ENCODE measurements around the gene TNFSF4.
"Not testable (repeated sequence)": the region's sequence is repeated elsewhere in the genome, so short reads cannot be mapped to it uniquely, and the experiment has no call there.

TNFSF4 gene

DNA sequence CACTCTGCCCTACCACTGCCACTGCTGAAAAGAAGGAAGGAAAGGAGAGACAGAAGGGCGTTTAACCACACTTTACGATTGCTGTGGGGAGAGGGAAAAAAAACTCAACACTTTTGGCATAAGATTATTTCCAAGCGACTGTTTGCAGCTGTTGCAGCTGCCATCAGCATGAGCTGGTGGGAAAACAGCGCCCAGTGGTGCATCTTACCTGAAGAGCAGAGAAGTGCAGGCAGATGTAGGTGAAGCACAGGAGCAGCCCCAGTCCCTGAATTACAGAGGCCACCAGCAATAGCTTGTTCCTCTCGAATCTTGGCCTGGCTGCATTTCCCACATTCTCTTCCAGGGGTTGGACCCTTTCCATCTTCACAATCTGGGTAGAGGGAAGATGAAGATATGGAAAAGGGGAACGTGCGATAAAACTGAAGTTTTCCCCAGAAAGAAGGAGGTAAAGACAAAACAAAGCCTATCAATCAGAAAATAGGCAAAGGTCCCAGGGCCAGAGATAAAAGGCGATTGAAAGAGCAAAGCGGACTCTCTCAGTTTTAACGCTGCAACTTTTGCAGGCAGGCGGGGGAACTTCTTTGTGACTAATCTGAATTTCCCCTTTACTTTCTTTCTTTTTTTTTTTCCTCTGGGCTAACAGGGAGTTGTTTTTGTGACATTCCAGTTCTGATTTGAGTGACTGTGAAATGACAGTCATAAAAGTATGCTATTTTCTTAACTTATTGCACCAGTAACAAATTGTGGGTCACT, at the start of gene TNFSF4:
Gene TNFSF4, minus strand, starts transcription at position 516 of the 753 bp plus-strand sequence. Its CDS starts 155 bp downstream, at position 361.
- no peak for DNase-seq (ENCODE audit: low read depth in 3 of 3, low spot score in 1 of 3)

- DNase-seq (ENCODE audit: low read depth in 3 of 3, low spot score in 1 of 3), result no peak
These were observed 48.2 kb upstream of the TNFSF4 start for GRCh38 chr1:173255214-173255813.

DNA sequence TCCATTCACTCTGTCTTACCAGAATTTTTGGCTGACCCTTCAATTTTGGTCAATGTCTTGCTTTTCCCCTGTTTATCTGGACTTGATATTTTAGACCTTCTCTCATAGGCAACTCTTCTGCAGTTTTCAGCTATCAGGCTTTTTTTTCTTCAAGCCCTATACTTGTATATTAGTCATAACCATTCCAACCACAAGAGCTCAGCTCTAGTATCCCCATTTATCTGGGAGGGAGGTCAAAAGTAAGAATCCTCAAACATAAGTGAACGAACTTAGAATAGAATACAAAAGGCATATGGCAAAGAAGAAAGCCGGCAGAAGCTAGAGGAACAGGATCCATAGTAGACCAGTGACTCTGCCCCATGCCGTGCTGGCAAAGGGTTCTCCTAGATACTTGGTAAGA, 45.9 kb upstream of the TNFSF4 start:
- DNase-seq (ENCODE audit: low read depth in 3 of 3, low spot score in 1 of 3), result no peak

GRCh38 chr1:173249349-173249748, 42.2 kb upstream of the TNFSF4 start:
- no peak for DNase-seq (ENCODE audit: low read depth in 3 of 3, low spot score in 1 of 3)

DNA sequence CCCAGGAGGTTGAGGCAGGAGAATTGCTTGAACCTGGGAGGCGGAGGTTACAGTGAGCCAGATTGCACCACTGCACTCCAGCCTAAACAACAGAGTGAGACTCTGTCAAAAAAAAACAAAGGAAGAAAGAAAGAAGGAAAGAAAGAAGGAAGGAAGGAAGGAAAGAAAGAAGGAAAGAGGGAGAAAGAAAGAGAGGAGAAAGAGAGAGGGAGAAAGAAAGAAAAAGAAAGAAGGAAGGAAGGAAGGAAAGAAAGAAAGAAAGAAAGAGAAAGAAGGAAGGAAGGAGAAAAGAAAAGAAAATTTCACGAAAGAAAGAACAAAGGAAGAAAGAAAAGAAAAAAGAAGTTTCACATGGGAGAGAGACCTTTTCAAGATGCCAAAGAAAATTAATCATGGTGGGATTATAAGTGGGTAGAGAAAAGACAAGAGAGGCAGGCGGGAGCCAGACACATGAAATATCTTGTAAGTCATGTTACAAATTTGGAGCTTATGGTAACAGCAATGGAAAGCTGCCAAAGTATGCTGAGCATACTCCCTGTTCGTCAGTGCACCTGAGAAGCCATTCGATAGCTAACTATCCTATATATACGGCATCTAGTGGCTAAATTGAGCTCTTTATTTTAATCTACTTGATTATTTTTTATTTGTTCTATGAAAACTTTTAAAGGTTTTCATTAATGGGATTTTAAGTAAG, 41.3 kb upstream of the TNFSF4 start:
- DNase-seq (ENCODE audit: low read depth in 3 of 3, low spot score in 1 of 3), result no peak

DNA sequence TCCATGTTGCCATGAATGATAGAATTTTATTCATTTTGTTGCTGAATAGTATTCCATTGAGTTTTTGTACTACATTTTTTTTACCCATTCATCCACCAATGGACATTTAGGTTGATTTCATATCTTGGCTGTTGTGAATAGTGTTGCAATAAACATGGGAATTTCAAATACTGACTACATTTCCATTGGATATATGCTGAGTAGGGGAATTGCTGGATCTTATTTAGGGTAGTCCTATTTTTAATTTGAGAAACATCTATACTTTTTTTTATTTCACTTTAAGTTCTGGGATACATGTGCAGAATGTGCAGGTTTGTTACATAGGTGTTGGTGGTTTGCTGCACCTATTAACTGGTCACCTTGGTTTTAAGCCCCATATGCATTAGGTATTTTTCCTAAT, 38.8 kb upstream of the TNFSF4 start:
- DNase-seq (ENCODE audit: low read depth in 3 of 3, low spot score in 1 of 3), result no peak

GRCh38 chr1:173243300-173243699, 36.2 kb upstream of the TNFSF4 start:
- no peak for DNase-seq (ENCODE audit: low read depth in 3 of 3, low spot score in 1 of 3)

GRCh38 chr1:173241528-173242347, 34.6 kb upstream of the TNFSF4 start:
- DNase-seq (ENCODE audit: low read depth in 3 of 3, low spot score in 1 of 3), result no peak

- no peak for DNase-seq (ENCODE audit: low read depth in 3 of 3, low spot score in 1 of 3)
These were observed 33.5 kb upstream of the TNFSF4 start for GRCh38 chr1:173240609-173241008.

GRCh38 chr1:173239058-173239457, 31.9 kb upstream of the TNFSF4 start:
- no peak for DNase-seq (ENCODE audit: low read depth in 3 of 3, low spot score in 1 of 3)

GRCh38 chr1:173234899-173235298, 27.8 kb upstream of the TNFSF4 start:
- no peak for DNase-seq (ENCODE audit: low read depth in 3 of 3, low spot score in 1 of 3)

- not testable (repeated sequence) for DNase-seq (ENCODE audit: low read depth in 3 of 3, low spot score in 1 of 3)
These were observed 27.3 kb upstream of the TNFSF4 start for GRCh38 chr1:173234434-173234833.

DNA sequence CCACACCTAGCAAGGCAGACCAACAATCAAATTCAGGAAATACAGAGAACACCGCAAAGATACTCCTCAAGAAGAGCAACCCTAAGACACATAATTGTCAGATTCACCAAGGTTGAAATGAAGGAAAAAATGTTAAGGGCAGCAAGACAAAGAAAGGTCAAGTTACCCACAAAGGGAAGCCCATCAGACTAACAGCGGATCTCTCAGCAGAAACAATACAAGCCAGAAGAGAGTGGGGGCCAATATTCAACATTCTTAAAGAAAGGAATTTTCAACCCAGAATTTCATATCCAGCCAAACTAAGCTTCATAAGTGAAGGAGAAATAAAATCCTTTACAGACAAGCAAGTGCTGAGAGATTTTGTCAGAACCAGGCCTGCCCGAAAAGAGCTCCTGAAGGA, 21.9 kb upstream of the TNFSF4 start:
- DNase-seq (ENCODE audit: low read depth in 3 of 3, low spot score in 1 of 3), result not testable (repeated sequence)

- DNase-seq (ENCODE audit: low read depth in 3 of 3, low spot score in 1 of 3), result no peak
These were observed 17.8 kb upstream of the TNFSF4 start for GRCh38 chr1:173224949-173225348.

DNA sequence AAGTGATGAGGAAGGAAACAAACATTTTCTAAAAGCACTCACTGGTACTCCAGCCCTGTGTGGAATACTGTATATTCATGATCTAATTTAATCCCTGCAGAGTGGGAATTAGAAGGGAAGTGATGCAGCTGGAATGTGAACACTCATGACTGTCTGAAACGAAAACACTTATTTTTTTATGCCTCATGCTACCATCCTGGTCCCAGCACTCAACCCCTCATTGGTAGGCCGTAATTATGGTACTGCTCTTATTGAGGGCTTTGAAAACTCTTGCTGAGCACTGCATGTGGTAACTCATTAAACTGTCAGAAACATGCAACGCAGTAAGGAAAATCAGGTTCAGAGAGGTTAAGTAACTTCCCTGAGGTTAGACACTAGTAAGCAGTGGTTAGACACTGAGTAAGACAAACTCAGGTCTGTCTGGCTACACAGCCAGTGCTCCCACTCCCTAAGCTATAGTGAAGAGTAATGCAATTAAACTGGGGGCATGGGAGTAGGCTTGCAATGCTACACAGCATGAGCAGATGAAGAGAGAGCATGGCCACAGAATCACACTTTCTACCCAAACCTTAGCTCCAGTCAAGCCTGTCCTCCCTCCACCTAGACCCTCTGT, 17.3 kb upstream of the TNFSF4 start:
- no peak for DNase-seq (ENCODE audit: low read depth in 3 of 3, low spot score in 1 of 3)

- no peak for DNase-seq (ENCODE audit: low read depth in 3 of 3, low spot score in 1 of 3)
These were observed 15.9 kb upstream of the TNFSF4 start for GRCh38 chr1:173223031-173223380.

DNA sequence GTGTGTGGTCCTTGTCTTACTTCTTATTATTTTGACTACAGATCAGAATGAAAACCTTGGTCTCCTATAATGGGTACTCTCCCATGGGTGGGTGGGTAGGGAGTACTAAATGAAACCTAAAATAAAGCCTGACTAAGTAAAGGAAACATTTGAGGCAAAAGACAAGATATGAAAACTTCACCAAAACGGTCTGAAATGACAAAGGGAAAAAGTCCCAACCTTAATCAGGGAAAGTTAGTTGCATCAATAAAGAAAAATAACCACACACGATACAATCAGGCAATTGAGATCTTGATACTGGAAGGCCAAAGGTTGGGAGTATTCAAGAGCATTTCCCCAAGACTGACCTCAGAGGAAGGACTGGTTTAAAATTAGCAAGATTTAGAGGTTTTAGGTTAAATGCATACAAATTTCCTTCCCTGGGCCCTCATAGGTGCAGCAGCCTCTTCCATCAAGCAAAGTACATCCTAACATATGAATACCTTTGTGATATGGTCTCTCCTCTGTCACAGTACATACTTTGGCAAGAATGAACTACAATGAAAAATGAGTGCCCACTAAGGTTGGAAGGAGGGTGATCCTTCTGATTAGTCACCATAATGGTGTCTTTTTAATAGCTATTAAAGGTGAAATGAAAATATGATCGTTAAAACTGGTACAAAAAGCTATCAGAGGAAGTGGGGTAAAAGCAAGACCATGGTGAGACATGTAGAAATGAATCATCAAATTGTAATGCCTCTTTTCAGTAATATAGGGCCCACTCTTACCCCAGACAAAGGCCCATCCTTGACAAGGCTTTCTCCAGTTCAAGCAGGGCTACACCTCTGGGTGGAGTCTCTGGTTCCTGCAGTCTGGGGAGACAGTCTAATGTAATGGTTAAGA, 15.3 kb upstream of the TNFSF4 start:
- no peak for DNase-seq (ENCODE audit: low read depth in 3 of 3, low spot score in 1 of 3)

- no peak for DNase-seq (ENCODE audit: low read depth in 3 of 3, low spot score in 1 of 3)
These were observed 13.0 kb upstream of the TNFSF4 start for GRCh38 chr1:173220157-173220556.

- no peak for DNase-seq (ENCODE audit: low read depth in 3 of 3, low spot score in 1 of 3)
These were observed 6.5 kb upstream of the TNFSF4 start for GRCh38 chr1:173213665-173214064.

DNA sequence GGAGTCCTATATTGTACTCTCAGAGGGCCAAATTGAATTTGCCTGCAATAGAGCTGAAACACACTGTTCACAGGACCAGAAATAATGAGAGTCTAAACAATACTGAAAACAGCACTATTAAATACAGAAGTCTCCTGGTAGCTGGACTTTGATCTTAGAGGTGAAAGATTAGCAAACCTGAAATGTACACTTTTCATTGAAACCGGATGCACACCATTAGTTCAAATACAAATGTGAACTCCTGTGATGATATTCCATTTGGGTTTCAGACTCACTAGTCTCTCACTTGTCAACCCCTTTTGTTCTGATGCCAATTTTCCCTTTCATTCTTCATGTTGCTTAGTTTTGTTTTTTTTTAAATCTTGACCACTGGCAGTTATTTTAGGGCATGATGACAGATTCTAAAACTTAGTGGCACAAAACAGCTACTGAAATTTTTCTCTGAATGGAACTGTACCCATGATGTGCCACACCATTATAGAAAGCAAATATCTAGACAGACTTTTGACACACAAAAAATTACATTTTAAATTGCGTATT, 5.9 kb upstream of the TNFSF4 start:
- DNase-seq (ENCODE audit: low read depth in 3 of 3, low spot score in 1 of 3), result no peak

All from stimulated activated CD4-positive, alpha-beta T cell treated with anti-CD3 and anti-CD28 coated beads, TNF-alpha, amount 100 ng/mL, for 1 hour (primary cell).